Measurements from ENCODE around the gene PRPF40B.

GRCh38 chr12:49646331-49646830 is 23.0 kb downstream of the PRPF40B start:
- no peak for TF ChIP-seq POLR2AphosphoS5 (IDR thresholded peaks at IDR 0.05; ENCODE audit: low read depth, low read length)
- TF ChIP-seq POLR2A (IDR thresholded peaks at IDR 0.05; ENCODE audit: low read depth, low read length), result no peak

Measured in GM12891 (cell line).